Measurements from ENCODE around the gene ENG.

GRCh38 chr9:127883959-127884358 lies 29.5 kb upstream of the ENG start:
- TF ChIP-seq CTCF (IDR thresholded peaks at IDR 0.05) (no peak), POLR2AphosphoS5 (IDR thresholded peaks at IDR 0.05) (no peak)

All from stomach (tissue), 4 donors.